Measurements from ENCODE around the gene DAB2IP.

Gene DAB2IP

GRCh38 chr9:121750259-121750714 lies 98.9 kb downstream of the DAB2IP start:
- Histone ChIP-seq H3F3A (ENCODE audit: low read depth) (no peaks in the 10 kb centered on the region), H3K4me2 (ENCODE audit: low read depth, low read length, poor library complexity, severe bottlenecking) (no peak overlapping the region), H3K27me3 (ENCODE audit: insufficient read depth, low read length, poor library complexity, severe bottlenecking) (no peaks in the 10 kb centered on the region), H3K79me2 (ENCODE audit: insufficient read depth, low read length) (peaks cover 61% of the 10 kb centered on the region), H4K20me1 (ENCODE audit: insufficient read depth, low read length, poor library complexity, severe bottlenecking) (no peaks in the 10 kb centered on the region), H3K9me2 (replicated peaks; ENCODE audit: low read depth, low read length) (no peaks in the 10 kb centered on the region), H2AFZ (ENCODE audit: low read length) (no peak overlapping the region), H3K4me3 (ENCODE audit: low read length, poor library complexity, severe bottlenecking) (no peak overlapping the region), H3K4me1 (ENCODE audit: insufficient read depth, low read length, poor library complexity, severe bottlenecking) (peaks cover 33% of the 10 kb centered on the region), H3K9ac (ENCODE audit: low read depth, low read length, poor library complexity, severe bottlenecking) (no peak overlapping the region), H3K9me3 (ENCODE audit: insufficient read depth, low read depth, low read length) (no peaks in the 10 kb centered on the region), H3K36me3 (ENCODE audit: insufficient read depth, low read length) (no peaks in the 10 kb centered on the region)
- TF ChIP-seq EZH2phosphoT487 (IDR thresholded peaks at IDR 0.05; ENCODE audit: borderline replicate concordance) (no peak), CTCF (conservative IDR thresholded peaks at IDR 0.05; ENCODE audit: low read length) (no peak)

- peaks cover 60% of the 10 kb centered on the region for H3K79me2 ChIP-seq (ENCODE audit: insufficient read depth, low read length)
- no peaks in the 10 kb centered on the region for H4K20me1 ChIP-seq (ENCODE audit: insufficient read depth, low read length, poor library complexity, severe bottlenecking)
- no peak overlapping the region for H3K4me2 ChIP-seq (ENCODE audit: low read depth, low read length, poor library complexity, severe bottlenecking)
These were observed 99.5 kb downstream of the DAB2IP start for GRCh38 chr9:121750715-121751623.

GRCh38 chr9:121751686-121752445 lies 100.4 kb downstream of the DAB2IP start:
- no peaks in the 10 kb centered on the region for H3K9me2 ChIP-seq (replicated peaks; ENCODE audit: low read depth, low read length)
- H3K4me1 ChIP-seq (ENCODE audit: insufficient read depth, low read length, poor library complexity, severe bottlenecking), result peaks cover 25% of the 10 kb centered on the region
- peaks cover 51% of the 10 kb centered on the region for H3K79me2 ChIP-seq (ENCODE audit: insufficient read depth, low read length)
- no peak overlapping the region for H3K4me3 ChIP-seq (ENCODE audit: low read length, poor library complexity, severe bottlenecking)
- no peak overlapping the region for H3K4me2 ChIP-seq (ENCODE audit: low read depth, low read length, poor library complexity, severe bottlenecking)
- no peak overlapping the region for H3K9ac ChIP-seq (ENCODE audit: low read depth, low read length, poor library complexity, severe bottlenecking)
- no peak for TF ChIP-seq EZH2phosphoT487 (IDR thresholded peaks at IDR 0.05; ENCODE audit: borderline replicate concordance)
- TF ChIP-seq CTCF (conservative IDR thresholded peaks at IDR 0.05; ENCODE audit: low read length), result no peak
- H3K27me3 ChIP-seq (ENCODE audit: insufficient read depth, low read length, poor library complexity, severe bottlenecking), result no peaks in the 10 kb centered on the region
- no peaks in the 10 kb centered on the region for H3K9me3 ChIP-seq (ENCODE audit: insufficient read depth, low read depth, low read length)
- H4K20me1 ChIP-seq (ENCODE audit: insufficient read depth, low read length, poor library complexity, severe bottlenecking), result no peaks in the 10 kb centered on the region
- no peak overlapping the region for H2AFZ ChIP-seq (ENCODE audit: low read length)
- H3F3A ChIP-seq (ENCODE audit: low read depth), result no peaks in the 10 kb centered on the region
- no peaks in the 10 kb centered on the region; the same call in 1 of the 2 replicates for H3K36me3 ChIP-seq (ENCODE audit: insufficient read depth, low read length)

More at GRCh38 chr9:121750715-121751623, 99.5 kb downstream of the DAB2IP start:
- Histone ChIP-seq H3K4me3 (ENCODE audit: low read length, poor library complexity, severe bottlenecking) (no peak overlapping the region), H2AFZ (ENCODE audit: low read length) (no peak overlapping the region), H3F3A (ENCODE audit: low read depth) (no peaks in the 10 kb centered on the region), H3K9ac (ENCODE audit: low read depth, low read length, poor library complexity, severe bottlenecking) (no peak overlapping the region), H3K9me2 (replicated peaks; ENCODE audit: low read depth, low read length) (no peaks in the 10 kb centered on the region), H3K4me1 (ENCODE audit: insufficient read depth, low read length, poor library complexity, severe bottlenecking) (peaks cover 33% of the 10 kb centered on the region), H3K27me3 (ENCODE audit: insufficient read depth, low read length, poor library complexity, severe bottlenecking) (no peaks in the 10 kb centered on the region), H3K36me3 (ENCODE audit: insufficient read depth, low read length) (no peaks in the 10 kb centered on the region), H3K9me3 (ENCODE audit: insufficient read depth, low read depth, low read length) (no peaks in the 10 kb centered on the region)
- no peak for TF ChIP-seq EZH2phosphoT487 (IDR thresholded peaks at IDR 0.05; ENCODE audit: borderline replicate concordance)
- TF ChIP-seq CTCF (conservative IDR thresholded peaks at IDR 0.05; ENCODE audit: low read length), result no peak
